MG63 (cell line): ENCODE measurements around the gene TYSND1. TPM values are rescaled to one million over a fixed set of nuclear protein-coding genes. Genes with fewer than 3 reads are reported as not detected.
"Not testable (repeated sequence)": the region's sequence is repeated elsewhere in the genome, so short reads cannot be mapped to it uniquely, and the experiment has no call there.

Source experiments
- DNase-seq: peaks from one replicate; pipeline ENCODE4 v3.0.0-alpha.2; 2020
- H3K27me3 ChIP-seq: fragments of 250-450 bp; sonication (Bioruptor Pico); 2 replicates; pipeline ENCODE4 v1.5.1; 2020; ENCODE audit warnings: mild to moderate bottlenecking, moderate library complexity
- H3K36me3 ChIP-seq: fragments of 250-450 bp; sonication (Bioruptor Pico); 2 replicates; pipeline ENCODE4 v1.5.1; 2020; ENCODE audit warnings: mild to moderate bottlenecking, moderate library complexity
- H3K4me3 ChIP-seq: fragments of 250-450 bp; sonication (Bioruptor Pico); 2 replicates; pipeline ENCODE4 v1.5.1; 2020; ENCODE audit warnings: mild to moderate bottlenecking, moderate library complexity
- H3K9me3 ChIP-seq: fragments of 250-450 bp; sonication (Bioruptor Pico); 2 replicates; pipeline ENCODE4 v1.5.1; 2020; ENCODE audit warnings: mild to moderate bottlenecking, moderate library complexity
- total RNA-seq: library from RNA; depleted of rRNA; stranded (reverse); fragments of >200 nt; shearing (Covaris generic); gene quantifications from 2 replicates; pipeline ENCODE4 v1.2.3, GENCODE V29; 2014; ENCODE audit warnings: low replicate concordance

The TYSND1 gene
- total RNA-seq, 1 experiment from 2014 or later, result 29.9 TPM

DNA sequence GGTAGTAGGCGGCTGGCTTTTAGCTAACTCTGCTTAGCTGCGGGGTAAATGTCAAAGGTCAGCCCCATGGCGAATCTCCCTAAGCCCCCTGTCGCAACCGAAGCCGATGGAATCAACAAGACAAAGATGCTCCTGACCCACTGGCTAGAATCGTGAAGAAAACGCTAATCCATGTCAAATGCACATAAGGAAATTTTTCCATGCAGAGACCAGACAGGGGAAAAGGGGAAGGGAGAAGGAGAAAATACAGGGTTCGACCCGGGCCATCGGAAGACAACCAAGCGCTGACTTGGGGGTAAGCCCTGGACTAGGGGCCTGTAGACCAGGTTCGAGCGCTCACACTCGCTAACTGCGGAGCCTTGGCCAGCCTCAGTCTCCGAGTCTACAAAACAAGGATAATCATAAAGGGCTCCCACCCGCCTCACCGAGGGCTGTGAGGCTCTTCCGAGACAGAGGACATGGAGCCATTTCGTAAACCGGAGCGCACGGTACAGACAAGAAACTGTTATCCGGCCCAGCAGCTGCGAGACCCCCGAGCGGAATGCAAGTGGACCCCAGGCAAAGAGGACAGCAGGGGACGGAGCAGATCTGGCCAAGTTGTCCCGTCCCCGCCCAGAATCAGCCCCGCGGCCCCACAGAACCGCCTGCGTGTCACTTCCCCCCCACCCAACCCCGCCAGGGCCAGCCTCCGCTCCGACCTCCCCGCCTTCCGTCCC, 23.3 kb upstream of the TYSND1 start:
- no peak for DNase-seq
- no peaks in the 10 kb centered on the region for H3K27me3 ChIP-seq
- H3K4me3 ChIP-seq, result peak overlapping the region; percentile 91
- H3K9me3 ChIP-seq, result peaks cover 6% of the 10 kb centered on the region
- peaks cover 35% of the 10 kb centered on the region for H3K36me3 ChIP-seq

DNA sequence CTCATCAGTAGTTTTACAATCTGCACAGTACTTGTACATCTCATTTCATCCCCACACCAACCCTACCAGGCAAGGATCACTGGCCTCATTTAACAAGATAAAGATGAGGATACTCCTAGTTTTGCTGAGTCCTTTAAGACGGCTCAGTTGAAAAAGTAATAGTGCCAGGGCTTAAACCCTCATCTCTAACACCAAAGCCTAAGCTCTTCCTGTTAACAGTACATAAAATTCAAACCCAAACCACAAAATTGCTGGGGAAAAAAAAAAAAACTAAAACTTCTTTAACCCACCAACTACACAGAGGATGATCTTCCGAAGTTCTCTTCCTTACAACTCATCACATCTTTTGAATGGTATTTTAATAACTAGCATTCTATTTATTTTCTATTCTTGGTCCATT, 22.5 kb upstream of the TYSND1 start:
- peaks cover 43% of the 10 kb centered on the region for H3K36me3 ChIP-seq
- H3K9me3 ChIP-seq, result peaks cover 6% of the 10 kb centered on the region
- no peak for DNase-seq
- peak overlapping the region; percentile 91 for H3K4me3 ChIP-seq
- H3K27me3 ChIP-seq, result no peaks in the 10 kb centered on the region

DNA sequence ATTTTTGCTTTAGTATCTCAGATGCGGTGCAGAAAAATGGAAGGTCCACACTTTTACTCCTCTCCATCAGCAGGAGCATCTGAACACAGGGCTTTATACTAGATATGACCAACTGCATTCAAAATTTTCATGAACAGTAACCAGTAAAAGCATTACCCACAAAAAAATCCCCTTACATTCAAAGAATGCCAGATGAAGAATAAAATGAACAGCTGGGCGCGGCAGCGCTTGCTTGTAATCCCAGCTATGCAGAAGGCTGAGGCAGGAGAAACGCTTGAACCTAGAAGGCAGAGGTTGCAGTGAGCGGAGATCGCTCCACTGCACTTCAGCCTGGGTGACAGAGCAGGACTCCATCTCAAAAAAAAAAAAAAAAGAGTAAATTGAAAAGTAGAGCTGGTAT, 20.7 kb upstream of the TYSND1 start:
- Histone ChIP-seq H3K4me3 (no peak overlapping the region), H3K36me3 (peaks cover 48% of the 10 kb centered on the region), H3K27me3 (no peaks in the 10 kb centered on the region), H3K9me3 (peaks cover 6% of the 10 kb centered on the region)
- no peak for DNase-seq

DNA sequence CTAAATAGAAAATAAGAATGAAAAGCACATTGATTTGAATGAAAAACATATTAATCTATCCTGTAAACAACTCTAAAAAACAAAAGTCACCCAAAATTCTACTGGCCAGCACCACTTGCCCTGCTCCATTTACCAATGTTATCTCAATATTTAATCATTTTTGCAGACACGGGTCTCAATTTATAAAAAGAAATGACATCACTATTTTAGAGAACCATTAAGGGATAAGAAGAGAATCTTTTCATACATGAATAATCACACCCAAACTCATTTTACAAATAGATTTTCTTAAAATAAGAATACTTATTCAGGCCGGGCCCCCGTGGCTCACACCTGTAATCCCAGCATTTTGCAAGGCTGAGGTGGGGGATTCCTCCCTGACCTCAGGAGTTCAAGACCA, 19.9 kb upstream of the TYSND1 start:
- Histone ChIP-seq H3K4me3 (no peak overlapping the region), H3K27me3 (no peaks in the 10 kb centered on the region), H3K36me3 (peaks cover 55% of the 10 kb centered on the region), H3K9me3 (peaks cover 4% of the 10 kb centered on the region)
- DNase-seq, result no peak

DNA sequence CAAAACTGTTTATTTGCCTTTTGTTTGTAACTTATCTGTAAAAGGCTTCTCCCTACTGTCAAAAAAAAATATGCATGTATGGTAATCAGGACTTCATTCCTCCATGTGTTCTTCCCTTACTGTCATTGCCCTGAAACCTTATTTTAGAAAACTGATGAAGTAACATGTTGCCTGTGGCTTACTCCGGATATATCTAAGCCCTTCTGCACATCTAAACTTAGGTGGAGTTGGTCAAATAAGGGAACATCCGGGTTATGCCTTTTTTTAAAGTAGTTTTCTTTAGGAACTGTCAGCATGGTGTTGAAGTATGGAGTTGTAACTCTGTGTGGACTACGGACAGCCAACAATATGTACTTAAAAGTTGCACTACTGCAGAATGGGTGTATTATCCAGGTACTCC, 17.7 kb upstream of the TYSND1 start:
- Histone ChIP-seq H3K9me3 (no peaks in the 10 kb centered on the region), H3K36me3 (peaks cover 76% of the 10 kb centered on the region), H3K4me3 (no peak overlapping the region), H3K27me3 (no peaks in the 10 kb centered on the region)
- DNase-seq, result no peak

DNA sequence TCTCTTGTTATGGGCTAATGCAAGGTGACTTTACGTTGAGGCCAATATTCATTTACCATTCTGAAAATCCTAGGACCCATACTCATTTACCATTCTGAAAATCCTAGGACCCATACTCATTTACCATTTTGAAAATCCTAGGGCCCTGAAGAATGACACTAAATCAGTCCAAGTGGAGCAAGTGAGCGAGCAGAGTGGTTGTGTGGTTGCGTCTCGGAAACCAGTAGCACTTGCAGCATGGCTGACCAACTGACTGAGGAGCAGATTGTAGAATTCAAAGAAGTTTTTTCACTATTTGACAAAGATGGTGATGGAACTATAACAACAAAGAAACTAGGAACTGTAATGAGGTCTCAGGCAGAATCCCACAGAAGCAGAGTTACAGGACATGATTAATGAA, 16.9 kb upstream of the TYSND1 start:
- no peak for DNase-seq
- no peaks in the 10 kb centered on the region for H3K27me3 ChIP-seq
- no peak overlapping the region for H3K4me3 ChIP-seq
- no peaks in the 10 kb centered on the region for H3K9me3 ChIP-seq
- peaks cover 79% of the 10 kb centered on the region for H3K36me3 ChIP-seq

DNA sequence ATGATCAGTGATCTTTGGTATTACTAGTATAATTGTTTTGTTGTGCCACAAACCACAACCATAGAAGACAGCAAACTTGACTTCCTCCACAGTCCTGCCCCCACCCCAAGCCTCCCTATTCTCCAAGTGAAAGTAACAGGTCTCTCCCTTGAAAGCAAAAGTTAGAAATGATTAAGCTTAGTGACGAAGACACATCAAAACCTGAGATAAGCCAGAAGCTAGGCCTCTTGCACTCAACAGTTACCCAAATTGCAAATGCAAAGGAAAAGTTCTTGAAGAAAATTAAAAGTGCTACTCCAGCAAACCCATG, 16.3 kb upstream of the TYSND1 start:
- Histone ChIP-seq H3K9me3 (no peaks in the 10 kb centered on the region), H3K27me3 (no peaks in the 10 kb centered on the region), H3K4me3 (no peak overlapping the region), H3K36me3 (peaks cover 79% of the 10 kb centered on the region)
- no peak for DNase-seq

DNA sequence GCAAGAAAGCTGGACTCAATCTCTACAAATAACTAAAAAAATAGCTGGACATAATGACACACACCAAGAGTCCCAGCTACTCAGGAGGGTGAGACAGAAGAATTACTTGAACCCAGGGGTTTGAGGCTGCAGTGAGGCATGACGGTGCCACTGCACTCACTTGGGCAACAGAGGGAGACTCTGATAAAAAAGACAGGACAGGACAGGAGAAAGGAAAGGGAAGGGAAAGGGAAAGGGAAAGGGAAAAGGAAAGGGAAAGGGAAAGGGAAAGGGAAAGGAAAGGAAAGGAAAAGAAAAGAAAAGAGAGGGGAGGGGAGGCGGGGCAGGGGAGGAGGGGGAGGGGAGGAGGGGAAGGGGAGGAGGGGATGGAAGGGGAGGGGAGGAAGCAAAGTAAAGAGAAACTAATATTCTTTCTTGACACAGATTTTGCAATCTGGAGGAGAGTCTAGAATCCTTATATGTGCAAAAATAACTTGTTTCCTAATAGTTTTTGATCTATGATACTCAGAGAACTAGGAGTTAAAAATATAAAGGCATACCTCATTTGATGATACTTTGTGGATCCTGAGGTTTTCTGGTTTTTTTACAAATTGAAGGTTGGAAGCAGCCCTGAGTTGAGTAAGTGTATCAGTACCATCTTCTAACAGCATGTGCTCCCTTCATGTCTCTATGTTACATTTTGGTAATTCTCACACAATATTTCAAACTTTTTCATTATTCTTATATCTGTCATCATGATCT, 15.8 kb upstream of the TYSND1 start:
- H3K36me3 ChIP-seq, result peaks cover 78% of the 10 kb centered on the region
- H3K27me3 ChIP-seq, result no peaks in the 10 kb centered on the region
- H3K4me3 ChIP-seq, result no peak overlapping the region
- DNase-seq, result no peak
- H3K9me3 ChIP-seq, result no peaks in the 10 kb centered on the region

DNA sequence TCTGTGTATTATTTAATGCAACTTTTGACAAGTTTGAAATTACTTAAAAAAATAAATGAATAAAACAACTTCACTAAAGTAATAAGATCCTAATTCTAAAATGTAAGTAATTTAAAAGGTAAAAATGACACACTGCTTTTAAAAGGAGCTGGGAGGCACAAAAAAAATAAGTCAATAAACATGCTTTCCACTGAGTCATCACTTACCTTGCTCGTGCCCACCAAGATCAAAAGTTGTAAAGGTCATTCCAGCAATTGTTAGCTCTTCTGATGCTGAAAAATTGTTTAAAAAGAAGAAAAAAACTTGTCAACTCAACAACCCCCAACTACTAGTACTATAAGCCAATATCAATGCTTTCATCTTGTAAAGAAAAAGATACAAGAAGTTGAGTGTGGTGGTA, 14.3 kb upstream of the TYSND1 start:
- DNase-seq, result no peak
- Histone ChIP-seq H3K4me3 (no peak overlapping the region), H3K36me3 (peaks cover 78% of the 10 kb centered on the region), H3K9me3 (no peaks in the 10 kb centered on the region), H3K27me3 (no peaks in the 10 kb centered on the region)

DNA sequence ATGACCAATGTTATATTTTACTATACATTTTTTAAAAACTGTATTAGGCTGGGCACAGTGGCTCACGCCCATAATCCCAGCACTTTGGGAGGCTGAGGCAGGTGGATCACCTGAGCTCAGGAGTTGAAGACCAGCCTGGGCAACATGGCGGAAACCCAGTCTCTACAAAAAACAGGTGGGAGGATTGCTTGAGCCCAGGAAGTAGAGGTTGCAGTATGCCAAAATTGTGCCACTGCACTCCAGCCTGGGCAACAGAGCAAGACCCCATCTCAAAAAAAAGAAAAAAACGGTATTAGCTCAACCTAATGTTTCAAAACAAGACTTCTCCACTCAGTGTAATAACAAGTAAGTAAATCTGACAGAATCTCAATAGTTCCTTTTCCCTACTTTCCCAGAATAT, 12.9 kb upstream of the TYSND1 start:
- H3K9me3 ChIP-seq, H3K4me3 ChIP-seq, DNase-seq, H3K27me3 ChIP-seq: not testable (repeated sequence)
- peaks cover 80% of the 10 kb centered on the region for H3K36me3 ChIP-seq

DNA sequence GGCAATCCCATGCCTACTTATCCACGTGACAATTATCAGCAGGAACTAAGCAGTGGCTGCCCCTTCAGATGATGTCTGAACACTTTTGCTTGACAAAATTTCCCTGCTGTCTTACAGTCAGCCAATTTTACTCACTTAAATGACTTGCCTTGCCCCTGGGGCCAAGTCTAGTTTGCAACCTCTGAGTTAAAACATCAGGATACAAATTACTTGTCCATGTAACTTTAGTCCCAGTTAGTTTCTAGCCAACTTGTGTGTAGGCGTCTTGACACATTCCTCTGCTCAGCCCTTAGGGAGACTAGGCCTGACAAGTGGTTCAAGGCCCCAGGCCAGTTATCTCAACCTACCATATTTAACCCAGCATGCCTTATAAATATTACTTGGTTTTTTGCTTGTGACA, 11.6 kb upstream of the TYSND1 start:
- no peak for DNase-seq
- H3K36me3 ChIP-seq, result peaks cover 85% of the 10 kb centered on the region
- no peaks in the 10 kb centered on the region for H3K9me3 ChIP-seq
- no peak overlapping the region for H3K4me3 ChIP-seq
- H3K27me3 ChIP-seq, result no peaks in the 10 kb centered on the region

DNA sequence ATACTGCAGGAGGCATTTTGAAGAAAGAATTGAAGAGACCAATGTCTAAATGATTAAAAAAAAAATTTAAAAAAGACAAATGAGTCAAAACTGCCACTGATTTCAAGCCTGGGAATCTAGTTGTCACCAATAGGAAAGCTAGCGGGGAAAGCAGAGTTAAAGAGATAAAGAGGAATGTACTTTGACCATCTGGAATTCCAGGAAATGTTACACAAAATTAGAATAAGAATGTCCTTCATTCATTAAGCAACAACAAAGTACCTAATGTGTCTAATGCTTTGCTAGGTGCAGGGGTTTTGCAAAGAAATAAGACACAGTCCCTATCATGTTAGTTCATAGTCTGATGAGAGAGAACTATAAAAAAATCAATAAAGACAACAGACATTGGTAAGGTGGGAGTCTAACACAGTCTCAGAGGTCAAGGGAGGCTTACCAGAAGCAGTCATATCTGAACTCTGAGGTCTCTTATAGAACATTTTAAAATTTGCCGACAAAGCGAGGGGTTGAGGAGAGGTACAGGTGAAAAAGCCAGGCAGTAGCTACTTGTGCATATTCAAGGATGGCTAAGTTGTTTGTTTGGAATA, 8.8 kb upstream of the TYSND1 start:
- no peak for DNase-seq
- Histone ChIP-seq H3K4me3 (no peak overlapping the region), H3K27me3 (no peaks in the 10 kb centered on the region), H3K9me3 (no peaks in the 10 kb centered on the region), H3K36me3 (peaks cover 85% of the 10 kb centered on the region)

DNA sequence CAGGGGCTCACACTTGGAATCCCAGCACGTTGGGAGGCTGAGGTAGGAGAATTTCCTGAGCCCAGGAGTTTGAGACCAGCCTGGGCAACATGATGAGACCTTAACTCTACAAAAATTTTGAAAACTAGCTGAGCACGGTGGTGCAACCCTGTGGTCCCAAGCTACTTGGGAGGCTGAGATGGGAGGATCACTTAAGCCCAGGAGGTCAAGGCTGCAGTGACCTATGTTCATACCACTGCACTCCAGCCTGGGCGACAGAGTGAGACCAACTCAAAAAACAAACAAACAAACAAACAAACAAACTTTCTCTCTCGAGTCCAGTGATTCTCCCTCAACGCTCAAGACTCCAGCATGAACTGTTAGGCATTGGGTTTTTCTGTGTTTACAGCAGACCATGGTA, 2.0 kb upstream of the TYSND1 start:
- no peaks in the 10 kb centered on the region for H3K27me3 ChIP-seq
- DNase-seq, result no peak
- H3K36me3 ChIP-seq, result peaks cover 46% of the 10 kb centered on the region
- no peaks in the 10 kb centered on the region for H3K9me3 ChIP-seq
- no peak overlapping the region for H3K4me3 ChIP-seq

DNA sequence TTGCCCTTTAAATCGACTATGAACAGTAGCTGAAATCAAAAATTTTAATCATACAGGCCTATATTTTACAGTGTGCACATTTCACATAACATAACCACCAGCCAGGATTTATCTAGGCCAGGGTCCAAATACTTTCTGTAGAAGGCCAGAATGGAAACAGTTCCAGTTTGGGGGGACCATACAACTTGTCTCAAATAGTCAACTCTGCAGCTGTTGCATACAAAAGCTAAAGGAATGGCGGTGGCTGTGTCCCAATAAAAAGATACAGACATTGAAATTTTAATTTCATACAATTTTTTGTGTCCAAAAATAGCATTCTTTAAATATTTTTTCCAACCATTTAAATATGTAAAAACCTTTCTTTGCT, 742 bp upstream of the TYSND1 start:
- peak overlapping the region; percentile 72 for H3K4me3 ChIP-seq

DNA sequence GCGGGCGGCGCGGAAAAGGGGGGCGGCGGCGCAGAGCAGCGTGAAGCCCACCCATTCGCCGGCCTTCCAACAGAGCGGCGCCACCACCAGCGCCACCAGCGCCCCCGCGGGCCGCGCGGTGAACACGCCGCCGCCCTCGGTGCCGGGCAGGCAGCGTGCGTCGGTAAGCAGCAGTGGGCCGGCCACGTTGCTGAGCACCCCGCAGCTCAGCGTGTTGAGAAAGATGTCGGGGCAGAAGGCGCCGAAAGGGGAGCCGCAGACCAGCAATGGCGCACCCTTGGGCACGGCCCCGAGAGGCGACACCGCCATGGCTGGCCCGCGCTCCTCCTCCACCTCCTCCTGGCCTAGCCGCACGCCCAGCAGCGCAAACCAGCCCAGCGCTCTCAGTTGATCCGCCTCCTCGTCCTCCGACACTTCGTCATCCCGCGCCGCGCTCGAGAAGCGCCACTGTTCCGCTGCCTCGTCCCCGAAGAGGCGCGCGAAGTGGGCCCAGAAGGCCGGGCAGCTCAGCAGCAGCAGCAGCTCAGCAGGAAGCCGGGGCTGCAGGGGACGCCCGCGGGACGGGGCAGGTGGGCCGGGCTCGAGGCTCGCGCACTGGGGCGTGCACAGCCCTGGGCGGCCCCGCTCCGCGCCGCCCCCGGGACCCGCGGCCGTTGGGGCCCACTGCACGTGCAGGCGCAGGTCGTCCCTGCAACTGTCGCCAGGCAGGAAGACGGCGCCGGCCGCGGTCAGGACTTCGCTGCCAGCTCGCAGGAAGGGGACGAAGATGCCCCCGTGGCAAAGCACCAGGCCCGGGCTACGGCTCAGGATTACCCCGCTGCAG, 623 bp downstream of the TYSND1 start:
- no peaks in the 10 kb centered on the region for H3K27me3 ChIP-seq
- peak overlapping the region; percentile 72 for H3K4me3 ChIP-seq
- peaks cover 33% of the 10 kb centered on the region for H3K36me3 ChIP-seq
- DNase-seq, result peak; percentile 65
- no peaks in the 10 kb centered on the region for H3K9me3 ChIP-seq

More for the DNA sequence above, 742 bp upstream of the TYSND1 start:
- Histone ChIP-seq H3K9me3 (no peaks in the 10 kb centered on the region), H3K27me3 (no peaks in the 10 kb centered on the region), H3K36me3 (peaks cover 39% of the 10 kb centered on the region)
- no peak for DNase-seq

DNA sequence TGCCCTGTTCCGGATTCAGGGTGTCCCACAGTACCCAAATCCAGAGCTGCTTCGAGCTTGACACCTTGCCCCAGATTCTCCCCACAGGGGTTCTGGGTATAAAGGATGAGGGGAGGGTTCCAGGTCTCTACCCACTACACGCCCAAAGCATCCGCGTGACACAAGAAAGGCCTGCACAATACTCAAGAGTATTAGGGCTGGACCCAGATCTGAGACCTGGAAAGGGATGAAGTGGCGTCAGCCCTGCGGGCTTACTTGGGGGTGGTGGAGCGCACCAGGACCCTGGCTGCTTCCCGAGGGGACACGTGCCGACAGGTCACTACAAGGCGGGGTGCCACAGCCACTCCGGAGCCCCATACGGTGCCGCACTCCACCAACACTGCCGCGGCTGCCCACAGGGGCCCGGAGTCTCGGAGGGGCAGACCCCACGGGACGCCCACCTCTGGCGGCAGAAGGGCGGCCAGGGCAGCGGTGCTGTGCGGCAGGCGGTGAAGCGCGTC, 1.3 kb downstream of the TYSND1 start:
- H3K36me3 ChIP-seq, result peaks cover 29% of the 10 kb centered on the region
- H3K4me3 ChIP-seq, result peak overlapping the region; percentile 72
- H3K9me3 ChIP-seq, result no peaks in the 10 kb centered on the region
- H3K27me3 ChIP-seq, result no peaks in the 10 kb centered on the region
- DNase-seq, result no peak
